Mononuclear cell (primary cell): ENCODE measurements around the gene FAN1. TPM values are rescaled to one million over a fixed set of nuclear protein-coding genes. Genes with fewer than 3 reads are reported as not detected.

Source experiments
- H3K27me3 ChIP-seq: 2 replicates; pipeline ENCODE4 v1.6.0; 2011; ENCODE audit warnings: low read length, control low read depth; ENCODE audit not compliant: insufficient read depth
- H3K4me1 ChIP-seq: 2 replicates; pipeline ENCODE4 v1.5.1; 2011; ENCODE audit warnings: mild to moderate bottlenecking, low read length, control low read depth; ENCODE audit not compliant: insufficient read depth
- H3K4me3 ChIP-seq: 2 replicates; pipeline ENCODE4 v1.5.1; 2011; ENCODE audit warnings: mild to moderate bottlenecking, low read length, moderate library complexity
- H3K9me3 ChIP-seq: 2 replicates; pipeline ENCODE4 v1.5.1; 2011; ENCODE audit warnings: low read depth, mild to moderate bottlenecking, control low read depth, low read length
- total RNA-seq: library from RNA; depleted of rRNA; stranded (reverse); fragments of >200 nt; gene quantifications from one replicate; pipeline ENCODE4 v1.2.3, GENCODE V29; 2012

Gene FAN1
- total RNA-seq, 1 donor, result 8.7 TPM

DNA sequence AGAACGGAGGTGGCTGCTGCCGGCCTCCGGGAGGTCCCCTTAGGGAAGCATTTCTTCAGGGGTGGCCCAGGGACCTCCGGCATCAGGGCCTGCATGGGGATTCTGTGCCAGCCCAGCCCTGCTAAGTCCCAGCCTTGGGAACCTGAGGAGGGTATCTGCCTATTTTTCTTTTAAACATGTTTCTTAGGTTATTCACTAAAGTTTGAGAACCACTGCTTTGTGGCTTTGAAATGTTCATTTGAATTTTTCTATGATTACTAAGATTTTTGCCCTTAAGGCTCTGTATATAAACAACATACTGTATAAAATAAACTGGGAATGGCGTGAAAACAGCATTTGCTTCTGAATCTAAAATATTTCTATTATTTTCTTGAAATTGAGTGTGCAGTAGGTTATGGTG, 24.4 kb downstream of the FAN1 start:
- no peaks in the 10 kb centered on the region for H3K27me3 ChIP-seq
- H3K4me3 ChIP-seq, result no peak overlapping the region
- no peaks in the 10 kb centered on the region for H3K4me1 ChIP-seq
- no peaks in the 10 kb centered on the region for H3K9me3 ChIP-seq

DNA sequence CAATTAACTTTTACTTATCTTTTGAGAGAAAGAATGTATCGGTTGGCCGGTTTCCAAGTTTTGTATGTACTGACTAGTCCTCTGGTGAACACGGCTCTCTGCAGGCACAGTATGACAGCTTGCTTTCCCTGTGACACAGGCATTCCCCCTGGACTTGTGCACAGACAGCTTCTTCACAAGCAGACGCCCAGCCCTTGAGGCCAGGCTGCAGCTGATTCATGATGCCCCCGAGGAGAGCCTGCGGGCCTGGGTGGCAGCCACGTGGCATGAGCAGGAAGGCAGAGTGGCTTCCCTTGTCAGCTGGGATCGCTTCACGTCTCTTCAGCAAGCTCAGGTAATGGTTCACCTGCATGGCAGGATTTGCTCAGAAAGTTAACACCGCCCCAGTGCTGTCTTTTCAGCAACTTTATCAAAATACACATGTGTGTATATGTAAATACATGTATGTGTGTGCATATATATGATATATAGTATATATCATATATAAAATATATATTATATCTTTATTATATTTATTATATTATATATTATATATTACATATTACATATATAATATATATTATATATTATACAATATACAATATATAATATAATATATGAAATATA, 25.5 kb downstream of the FAN1 start:
- Histone ChIP-seq H3K27me3 (no peaks in the 10 kb centered on the region), H3K4me1 (no peaks in the 10 kb centered on the region), H3K4me3 (no peak overlapping the region), H3K9me3 (no peaks in the 10 kb centered on the region)

DNA sequence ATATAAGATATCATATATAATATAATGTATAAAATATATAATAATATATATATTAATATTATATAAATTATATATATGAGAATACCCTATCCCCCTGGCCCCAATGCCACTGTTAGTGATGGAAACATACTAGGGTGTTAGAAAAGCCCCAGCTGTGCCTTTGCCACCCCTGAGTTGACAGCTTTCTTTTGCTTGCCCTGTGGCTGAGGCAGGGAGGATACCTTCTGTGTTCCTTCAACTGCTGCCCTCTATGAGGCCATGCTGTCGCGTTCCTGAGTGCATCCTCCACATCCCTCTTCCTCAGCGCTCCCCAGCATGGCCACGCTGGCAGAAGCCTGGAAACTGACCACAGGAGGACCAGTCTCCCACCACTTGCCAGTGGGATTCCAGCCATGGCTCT, 26.3 kb downstream of the FAN1 start:
- no peaks in the 10 kb centered on the region for H3K27me3 ChIP-seq
- no peaks in the 10 kb centered on the region for H3K4me1 ChIP-seq
- H3K4me3 ChIP-seq, result no peak overlapping the region
- no peaks in the 10 kb centered on the region for H3K9me3 ChIP-seq

DNA sequence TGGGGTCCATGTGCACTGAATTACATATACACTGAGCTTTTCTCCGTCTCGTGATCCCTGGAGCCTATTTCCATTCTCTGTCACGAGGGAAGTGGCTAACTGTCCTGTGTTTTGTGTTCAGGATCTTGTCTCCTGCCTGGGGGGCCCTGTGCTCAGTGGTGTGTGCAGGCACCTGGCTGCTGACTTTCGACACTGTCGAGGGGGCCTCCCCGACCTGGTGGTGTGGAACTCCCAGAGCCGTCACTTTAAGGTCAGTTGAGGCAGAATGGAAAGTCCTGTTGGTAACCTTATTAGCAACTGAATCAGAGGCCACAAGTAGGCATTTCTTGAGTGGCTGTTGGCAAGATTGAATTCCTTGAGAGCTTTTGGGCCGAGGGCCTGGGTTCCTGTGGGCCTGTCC, 26.7 kb downstream of the FAN1 start:
- Histone ChIP-seq H3K9me3 (no peaks in the 10 kb centered on the region), H3K27me3 (no peaks in the 10 kb centered on the region), H3K4me3 (no peak overlapping the region), H3K4me1 (no peaks in the 10 kb centered on the region)

DNA sequence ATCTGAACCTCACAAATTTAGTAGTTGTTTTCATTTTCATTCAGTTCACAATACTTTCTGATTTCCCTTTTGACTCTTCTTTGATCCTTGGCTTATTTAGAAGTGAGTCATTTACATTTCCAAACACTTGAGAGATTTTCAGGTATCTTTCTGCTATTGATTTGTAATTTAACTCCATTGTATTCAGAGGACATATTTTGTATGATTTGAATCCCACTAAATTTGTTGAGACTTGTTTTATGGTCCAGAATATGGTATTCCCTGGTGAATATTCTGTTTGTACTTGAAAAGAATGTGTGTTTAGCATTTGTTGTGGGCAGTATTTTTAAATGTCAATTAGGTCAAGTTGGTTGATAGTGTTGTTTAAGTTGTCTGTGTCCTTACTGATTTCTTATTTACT, 29.6 kb downstream of the FAN1 start:
- H3K4me3 ChIP-seq, result no peak overlapping the region
- H3K9me3 ChIP-seq, result no peaks in the 10 kb centered on the region
- no peaks in the 10 kb centered on the region for H3K27me3 ChIP-seq
- no peaks in the 10 kb centered on the region for H3K4me1 ChIP-seq

DNA sequence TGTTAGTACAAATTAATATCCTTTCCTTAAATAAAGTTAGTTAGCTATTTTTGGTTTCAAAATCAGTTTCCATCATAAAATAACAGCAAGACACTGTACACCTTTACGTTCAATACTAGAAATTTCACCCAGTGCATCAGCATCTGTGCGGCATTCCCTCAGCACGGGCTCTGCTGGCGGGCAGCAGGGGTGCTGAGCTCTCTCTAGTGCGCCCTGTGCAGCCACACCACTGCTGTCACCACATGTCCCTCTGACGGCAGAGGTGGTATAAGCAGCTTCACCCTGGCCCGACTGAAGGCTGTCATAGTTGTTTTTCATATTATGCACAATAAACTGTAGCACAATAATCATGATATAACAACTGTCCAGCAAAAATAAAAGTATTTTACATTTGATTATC, 35.4 kb downstream of the FAN1 start:
- H3K4me3 ChIP-seq, result no peak overlapping the region
- H3K27me3 ChIP-seq, result no peaks in the 10 kb centered on the region
- no peaks in the 10 kb centered on the region for H3K9me3 ChIP-seq
- H3K4me1 ChIP-seq, result no peaks in the 10 kb centered on the region

DNA sequence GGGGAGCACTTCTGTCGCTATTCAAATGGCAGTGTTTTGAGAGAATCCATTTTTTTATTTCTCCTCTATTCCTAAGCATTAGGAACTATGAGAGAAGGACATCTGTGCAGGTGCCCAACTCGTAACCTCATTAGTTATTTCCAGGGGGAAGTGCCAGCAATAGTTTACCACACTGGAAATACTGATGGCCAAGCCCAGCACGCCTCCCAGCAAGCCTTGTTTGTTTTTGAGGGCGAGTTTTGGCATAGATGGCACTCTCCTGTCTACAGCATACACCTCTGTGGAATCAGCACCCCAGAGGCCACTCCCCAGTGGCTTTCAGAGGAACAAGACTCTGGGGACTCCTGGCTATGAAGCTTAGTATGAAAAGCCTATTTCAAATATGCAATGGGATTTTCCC, 36.6 kb downstream of the FAN1 start:
- no peaks in the 10 kb centered on the region for H3K9me3 ChIP-seq
- H3K4me1 ChIP-seq, result no peaks in the 10 kb centered on the region
- H3K27me3 ChIP-seq, result no peaks in the 10 kb centered on the region
- H3K4me3 ChIP-seq, result no peak overlapping the region

DNA sequence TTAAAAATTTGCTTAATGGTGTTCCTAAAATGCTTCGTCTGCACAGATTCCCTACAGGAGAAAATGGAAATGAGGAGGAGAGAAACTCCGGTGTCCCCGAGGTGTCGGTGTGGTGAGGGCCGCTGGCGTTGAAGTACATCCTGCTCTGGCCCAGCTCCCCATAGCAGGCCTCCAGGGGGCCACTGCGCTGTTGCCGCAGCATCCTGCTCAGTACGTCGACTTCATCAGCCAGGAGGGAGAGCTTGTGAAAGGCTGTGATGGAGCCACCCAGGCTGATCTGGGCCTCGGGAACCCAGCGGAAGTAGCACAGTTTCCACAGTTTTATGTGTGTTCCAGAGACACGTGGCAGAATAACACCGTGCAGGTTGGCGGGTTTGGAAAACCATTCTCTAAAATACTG, 37.8 kb downstream of the FAN1 start:
- Histone ChIP-seq H3K27me3 (no peaks in the 10 kb centered on the region), H3K4me3 (no peak overlapping the region), H3K9me3 (no peaks in the 10 kb centered on the region), H3K4me1 (no peaks in the 10 kb centered on the region)

DNA sequence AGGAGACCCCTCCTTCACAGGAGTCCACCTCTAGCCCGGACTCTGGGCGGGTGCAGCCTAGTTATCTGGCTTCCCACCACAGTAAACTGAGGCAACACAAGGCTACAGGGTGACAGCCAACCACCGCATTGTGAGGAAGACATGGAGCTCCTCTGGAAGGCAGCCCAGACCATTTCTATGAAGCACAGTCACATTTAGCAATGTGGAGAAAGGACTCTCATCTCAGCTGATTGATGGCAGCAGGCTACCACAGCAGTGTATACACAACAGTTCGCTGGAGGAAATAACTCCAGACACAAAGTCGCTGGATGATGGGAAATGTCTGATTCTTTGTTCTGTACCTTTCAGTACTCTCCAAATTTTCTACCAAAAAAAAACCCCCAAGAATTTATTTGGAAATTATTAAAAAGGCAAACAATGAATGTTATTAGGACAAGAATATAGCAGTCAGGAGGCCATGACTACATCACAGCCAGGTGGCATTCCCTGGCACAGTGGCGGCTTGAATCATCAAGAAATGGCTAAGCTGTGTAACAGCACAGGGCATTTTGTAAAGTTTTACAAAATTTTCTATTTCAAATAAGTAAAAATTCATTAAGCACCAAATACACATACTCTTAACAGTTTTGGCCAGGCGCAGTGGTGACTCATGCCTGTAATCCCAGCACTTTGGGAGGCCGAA, 40.1 kb downstream of the FAN1 start:
- no peaks in the 10 kb centered on the region for H3K9me3 ChIP-seq
- no peaks in the 10 kb centered on the region for H3K27me3 ChIP-seq
- no peak overlapping the region for H3K4me3 ChIP-seq
- no peaks in the 10 kb centered on the region for H3K4me1 ChIP-seq

DNA sequence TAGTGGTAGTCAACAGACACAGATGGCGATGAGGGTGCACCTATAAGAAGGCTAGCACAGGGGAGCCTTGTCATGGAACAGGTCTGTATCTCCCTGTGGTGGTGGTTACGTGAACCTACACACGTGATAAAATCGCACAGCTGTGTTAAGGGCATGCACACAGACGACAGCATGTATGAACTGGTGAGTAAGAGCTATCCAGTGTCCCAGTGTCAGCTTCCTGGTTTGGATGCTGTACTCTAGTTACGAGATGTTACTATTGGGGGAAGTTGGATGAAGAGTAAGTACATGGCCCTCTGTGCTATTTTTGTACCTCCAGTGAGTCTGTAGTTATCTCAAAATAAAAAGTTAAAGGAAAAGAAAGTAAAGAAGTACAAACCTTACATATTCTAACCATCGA, 49.5 kb downstream of the FAN1 start:
- H3K9me3 ChIP-seq, result no peaks in the 10 kb centered on the region
- H3K4me1 ChIP-seq, result peaks cover 5% of the 10 kb centered on the region
- no peaks in the 10 kb centered on the region for H3K27me3 ChIP-seq
- H3K4me3 ChIP-seq, result no peak overlapping the region

DNA sequence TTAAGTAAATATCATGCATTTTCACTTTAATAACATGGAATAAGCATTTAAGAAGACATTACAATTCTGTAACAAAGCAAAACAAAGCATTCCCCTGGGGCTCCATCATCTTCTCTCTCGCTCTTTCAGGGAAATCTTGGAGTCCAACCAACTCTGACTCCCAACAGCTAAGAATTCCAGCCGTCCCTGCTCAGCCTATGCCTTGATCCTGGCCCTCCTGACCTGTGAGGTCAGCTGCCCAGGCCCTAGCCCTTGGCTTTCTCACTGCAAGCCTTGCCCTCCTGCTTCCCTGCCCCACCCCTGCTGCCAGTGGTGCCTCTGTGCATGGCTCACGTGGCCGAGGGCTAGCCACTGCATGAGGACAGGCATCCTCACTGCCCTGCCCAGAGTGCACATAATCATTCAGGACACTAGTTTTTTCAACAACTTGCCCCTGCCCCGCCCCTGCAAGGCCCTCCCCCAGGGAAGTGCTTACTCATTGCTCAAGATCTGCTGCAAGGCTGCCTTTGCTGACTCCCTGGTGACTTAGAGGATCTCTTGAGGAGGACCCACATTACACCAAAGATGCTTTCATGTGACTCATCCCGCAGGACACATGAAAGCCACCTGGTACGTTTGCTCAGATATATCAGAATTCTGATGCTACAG, 50.1 kb downstream of the FAN1 start:
- H3K4me1 ChIP-seq, result peaks cover 5% of the 10 kb centered on the region
- H3K4me3 ChIP-seq, result no peak overlapping the region
- no peaks in the 10 kb centered on the region for H3K27me3 ChIP-seq
- no peaks in the 10 kb centered on the region for H3K9me3 ChIP-seq

DNA sequence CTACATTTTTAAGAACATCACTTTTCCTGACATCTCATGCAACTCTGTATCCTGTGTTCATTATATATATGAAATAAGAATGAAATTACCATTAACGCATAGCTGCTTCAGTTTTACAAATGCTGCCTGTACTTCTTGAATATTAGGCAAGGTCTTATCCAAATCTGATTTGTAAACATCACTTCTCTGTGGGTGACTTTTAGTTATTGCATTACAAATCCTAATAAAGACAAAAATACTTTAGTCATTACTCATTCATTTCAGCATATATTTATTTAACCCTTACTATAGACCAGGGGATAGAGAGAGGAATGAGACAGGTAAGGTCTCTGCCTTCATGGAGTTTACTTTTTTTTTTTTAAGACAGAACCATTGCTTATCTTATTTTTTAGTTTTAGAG, 51.0 kb downstream of the FAN1 start:
- Histone ChIP-seq H3K4me3 (no peak overlapping the region), H3K4me1 (peaks cover 5% of the 10 kb centered on the region), H3K27me3 (no peaks in the 10 kb centered on the region), H3K9me3 (no peaks in the 10 kb centered on the region)

DNA sequence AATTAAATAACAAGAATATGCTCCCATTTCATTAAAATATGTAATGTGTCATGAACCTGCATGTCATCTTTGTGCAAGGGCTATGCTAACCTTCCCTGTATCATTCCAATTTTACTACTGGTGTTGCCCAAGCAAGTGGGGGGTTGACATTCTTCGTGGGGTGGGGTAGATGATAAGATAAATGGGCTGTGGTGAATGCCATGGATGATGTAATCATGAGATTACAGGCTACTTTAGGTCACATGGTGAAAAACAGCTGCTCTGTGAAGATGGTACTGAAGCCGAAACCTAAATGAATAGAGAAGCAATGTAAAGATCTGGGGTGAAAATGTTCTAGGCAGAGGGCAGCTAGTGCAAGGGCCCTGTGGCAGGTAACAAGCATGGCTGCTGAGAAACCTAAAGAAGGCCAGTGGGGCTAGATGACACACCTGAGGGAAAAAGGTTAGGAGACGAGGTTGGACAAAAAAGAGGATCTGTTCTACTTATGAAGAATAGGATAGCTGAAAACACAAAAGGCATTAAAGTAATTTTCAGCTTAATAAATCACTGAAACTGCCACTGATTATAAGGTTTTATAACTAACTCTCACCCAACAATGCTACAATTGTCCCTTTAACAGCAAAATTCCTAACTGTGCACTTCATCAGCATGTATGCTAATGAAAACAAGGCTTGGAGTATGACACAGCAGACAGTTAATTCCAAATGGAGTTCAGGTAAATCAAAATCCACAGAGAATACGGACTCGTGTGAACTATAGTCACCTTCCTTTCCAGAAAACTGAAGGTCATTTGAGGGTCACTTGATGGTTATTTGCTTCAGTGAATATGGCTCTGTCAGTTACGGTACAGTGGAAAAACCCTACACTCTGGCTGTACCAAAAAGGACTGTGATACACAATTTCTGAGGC, 52.8 kb downstream of the FAN1 start:
- no peaks in the 10 kb centered on the region for H3K27me3 ChIP-seq
- no peak overlapping the region for H3K4me3 ChIP-seq
- no peaks in the 10 kb centered on the region for H3K9me3 ChIP-seq
- peaks cover 5% of the 10 kb centered on the region for H3K4me1 ChIP-seq

DNA sequence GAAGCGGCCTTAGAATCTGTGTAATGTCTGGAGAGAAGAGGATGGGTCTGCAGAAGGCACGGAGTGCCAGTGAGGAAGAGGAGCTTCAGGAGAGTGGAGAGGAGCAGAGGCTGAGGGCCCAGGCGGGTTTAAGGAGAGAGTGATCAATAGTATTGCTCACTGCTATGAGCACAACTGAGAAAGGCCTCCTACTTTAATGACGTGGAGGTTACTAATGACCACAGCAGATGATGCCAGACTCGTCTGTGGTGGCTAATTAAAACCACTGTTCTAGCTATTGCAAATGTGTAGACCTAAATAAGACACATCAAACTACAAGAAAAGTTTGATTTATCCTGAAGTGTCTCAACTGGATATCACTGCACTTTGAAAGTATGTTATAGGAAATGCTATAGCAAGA, 54.5 kb downstream of the FAN1 start:
- Histone ChIP-seq H3K4me3 (no peak overlapping the region), H3K4me1 (peaks cover 5% of the 10 kb centered on the region), H3K9me3 (no peaks in the 10 kb centered on the region), H3K27me3 (no peaks in the 10 kb centered on the region)

DNA sequence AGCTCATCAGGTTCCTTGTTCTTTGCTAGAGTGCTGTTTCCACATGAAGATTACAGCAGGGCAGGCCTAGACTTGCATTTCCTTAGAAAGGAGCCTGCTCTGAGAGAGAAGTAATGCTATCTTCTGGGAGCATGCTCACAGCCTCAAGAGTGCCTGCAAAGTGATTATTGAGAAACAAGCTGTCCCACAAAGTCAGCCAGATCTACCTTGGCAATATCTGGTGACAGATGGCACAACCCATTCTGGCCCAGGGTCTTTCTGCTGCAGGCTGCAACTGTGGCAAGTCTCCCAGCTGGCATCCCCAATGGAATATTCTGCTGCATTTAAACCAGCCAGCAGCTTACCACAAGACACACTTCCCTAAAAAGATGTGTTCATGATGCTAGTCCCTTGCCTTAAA, 58.4 kb downstream of the FAN1 start:
- Histone ChIP-seq H3K4me1 (no peaks in the 10 kb centered on the region), H3K9me3 (no peaks in the 10 kb centered on the region), H3K4me3 (no peak overlapping the region), H3K27me3 (no peaks in the 10 kb centered on the region)
